Activated B cell treated with CpG ODN at 0.5 μM for 24 hours (primary cell): Measurements from ENCODE around the gene STK40. TPM values are rescaled to one million over a fixed set of nuclear protein-coding genes. Genes with fewer than 3 reads are reported as not detected.

Source experiments
- ATAC-seq: fragments of 200-7000 bp; cut with Tn5 transposase; one replicate; pipeline ENCODE4 v1.10.0; 2021; ENCODE audit warnings: low read depth, mild to moderate bottlenecking, moderate library complexity
- CTCF ChIA-PET: fragments of 350-600 bp; sonication (Branson Sonifier 250); formaldehyde crosslinking; loops from one replicate; lab custom pipeline; 2021; ENCODE audit warnings: antibody characterized with exemption; lab: Charles Lee
- POLR2A ChIA-PET: fragments of 350-600 bp; sonication (Branson Sonifier 250); formaldehyde crosslinking; loops from one replicate; lab custom pipeline; 2021; ENCODE audit warnings: antibody characterized with exemption; lab: Charles Lee
- DNase-seq: peaks from one replicate; pipeline ENCODE4 v3.0.0; 2022
- H3K27ac Mint-ChIP-seq: one replicate; pipeline ENCODE4 v1.8.0; 2020; ENCODE audit warnings: mixed read lengths
- H3K27me3 Mint-ChIP-seq: one replicate; pipeline ENCODE4 v1.8.0; 2021; ENCODE audit warnings: mixed read lengths
- H3K36me3 Mint-ChIP-seq: one replicate; pipeline ENCODE4 v1.8.0; 2021; ENCODE audit warnings: low read depth, mixed read lengths
- H3K4me1 Mint-ChIP-seq: one replicate; pipeline ENCODE4 v1.8.0; 2021; ENCODE audit warnings: mixed read lengths
- H3K4me3 Mint-ChIP-seq: one replicate; pipeline ENCODE4 v1.8.0; 2020; ENCODE audit warnings: mild to moderate bottlenecking, mixed read lengths
- H3K9me3 Mint-ChIP-seq: one replicate; pipeline ENCODE4 v1.8.0; 2020; ENCODE audit warnings: mixed read lengths
- intact Hi-C: fragments of 100-400 bp; cut with micrococcal nuclease; formaldehyde crosslinking; loops from one replicate; pipeline ENCODE4 v1.15.1; 2024
- total RNA-seq: library from RNA; stranded (reverse); gene quantifications from 2 replicates; pipeline ENCODE4 v1.2.3, GENCODE V29; 2022
- TF ChIP-seq, protein P1 (sequence below): fragments of 200-600 bp; IDR thresholded peaks from one replicate; pipeline ENCODE4 v1.8.0; 2022; ENCODE audit warnings: antibody characterized with exemption, mild to moderate bottlenecking

Gene STK40
- total RNA-seq, 1 donor from 2014 or later: 63.7 TPM

- ATAC-seq (no peak), DNase-seq (no peak)
- CTCF ChIA-PET: interaction anchor here (1.5 to 2.1 kb wide), 3 partner anchors 10 to 52 kb away, joined by 3 to 17 read pairs (median 3); partner anchors contain the start of gene OSCP1
- Mint-ChIP-seq H3K27ac (peak overlapping the region; percentile 95), H3K27me3 (no peaks in the 10 kb centered on the region), H3K36me3 (peaks cover 26% of the 10 kb centered on the region), H3K4me3 (peak overlapping the region; percentile 99), H3K4me1 (peaks cover 59% of the 10 kb centered on the region), H3K9me3 (no peaks in the 10 kb centered on the region)
- intact Hi-C loops: no loop called here
- TF ChIP-seq, protein P1, sequence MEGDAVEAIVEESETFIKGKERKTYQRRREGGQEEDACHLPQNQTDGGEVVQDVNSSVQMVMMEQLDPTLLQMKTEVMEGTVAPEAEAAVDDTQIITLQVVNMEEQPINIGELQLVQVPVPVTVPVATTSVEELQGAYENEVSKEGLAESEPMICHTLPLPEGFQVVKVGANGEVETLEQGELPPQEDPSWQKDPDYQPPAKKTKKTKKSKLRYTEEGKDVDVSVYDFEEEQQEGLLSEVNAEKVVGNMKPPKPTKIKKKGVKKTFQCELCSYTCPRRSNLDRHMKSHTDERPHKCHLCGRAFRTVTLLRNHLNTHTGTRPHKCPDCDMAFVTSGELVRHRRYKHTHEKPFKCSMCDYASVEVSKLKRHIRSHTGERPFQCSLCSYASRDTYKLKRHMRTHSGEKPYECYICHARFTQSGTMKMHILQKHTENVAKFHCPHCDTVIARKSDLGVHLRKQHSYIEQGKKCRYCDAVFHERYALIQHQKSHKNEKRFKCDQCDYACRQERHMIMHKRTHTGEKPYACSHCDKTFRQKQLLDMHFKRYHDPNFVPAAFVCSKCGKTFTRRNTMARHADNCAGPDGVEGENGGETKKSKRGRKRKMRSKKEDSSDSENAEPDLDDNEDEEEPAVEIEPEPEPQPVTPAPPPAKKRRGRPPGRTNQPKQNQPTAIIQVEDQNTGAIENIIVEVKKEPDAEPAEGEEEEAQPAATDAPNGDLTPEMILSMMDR: no peak
- POLR2A ChIA-PET: interaction anchor here (0.6 to 6.2 kb wide), 8 partner anchors 10 to 1470 kb away, joined by 3 to 164 read pairs (median 5); partner anchors contain the start of genes OSCP1, SH3D21 and STK40
Measured at GRCh38 chr1:36398370-36398977, 12.8 kb upstream of the STK40 start.

DNA sequence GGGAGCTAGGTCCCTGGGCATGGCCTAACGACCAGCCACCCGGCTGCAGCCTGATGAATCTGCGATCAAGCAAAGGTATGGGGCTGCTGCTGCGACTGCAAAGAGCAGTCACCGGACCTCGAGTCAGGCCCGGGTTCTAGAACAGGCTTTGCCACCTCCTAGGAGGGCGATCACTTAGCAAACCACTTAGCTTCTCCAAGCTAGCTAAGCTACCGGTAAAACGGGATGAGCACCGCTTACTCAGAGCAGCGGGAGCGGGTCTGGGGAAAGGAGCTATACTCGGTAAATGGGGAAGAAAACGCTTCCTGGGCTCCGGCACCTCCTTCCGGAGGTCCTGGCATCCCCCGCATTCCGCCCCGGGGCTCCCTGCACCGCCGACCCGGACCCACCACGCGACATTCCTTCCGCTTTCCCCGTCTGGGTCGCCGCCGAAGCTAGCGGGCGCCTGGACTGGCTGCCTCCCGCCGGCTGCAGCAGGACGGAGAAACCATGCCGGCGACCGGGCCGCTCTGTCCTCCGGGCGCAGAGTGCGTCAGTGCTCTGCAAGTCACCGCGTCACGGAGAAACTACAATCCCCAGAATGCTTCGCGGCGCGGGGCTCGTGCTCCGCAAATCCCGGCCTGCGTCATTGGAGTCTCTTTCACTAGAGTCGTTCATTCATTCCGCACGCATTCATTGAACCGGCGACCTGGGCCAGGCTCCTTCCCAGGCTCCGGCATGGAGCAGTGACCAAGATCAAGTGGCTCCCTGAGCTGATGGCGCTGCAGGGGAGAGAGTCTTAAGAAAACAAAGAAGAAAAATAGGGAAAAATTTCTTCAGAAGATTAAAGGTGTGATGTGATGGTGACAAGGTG lies 11.9 kb upstream of the STK40 start, which contains the start of gene LSM10:
Gene LSM10 (minus strand): TSS at position 531 of the 853 bp plus-strand sequence. CDS start 3,779 bp downstream, outside the sequence.
- Mint-ChIP-seq H3K36me3 (peaks cover 34% of the 10 kb centered on the region), H3K4me3 (peak within 1 kb of the TSS; percentile 99), H3K27me3 (no peaks in the 10 kb centered on the region), H3K4me1 (peaks cover 68% of the 10 kb centered on the region), H3K27ac (peak within 1 kb of the TSS; percentile 95), H3K9me3 (no peaks in the 10 kb centered on the region)
- POLR2A ChIA-PET: interaction anchor here (0.6 to 6.2 kb wide), 16 partner anchors 8 to 1471 kb away, joined by 3 to 164 read pairs (median 6); partner anchors contain the start of genes OSCP1 and TRAPPC3
- DNase-seq: peak; percentile 87
- CTCF ChIA-PET: interaction anchor here (1.1 to 2.1 kb wide), 7 partner anchors 9 to 248 kb away, joined by 3 to 17 read pairs (median 3); partner anchors contain the start of genes OSCP1, SH3D21 and TRAPPC3
- intact Hi-C loops: loop anchor here (1.0 to 2.0 kb wide), 3 partner anchors 11 to 53 kb away; partner anchors contain the start of gene OSCP1
- ATAC-seq: peak; percentile 82
- TF ChIP-seq, protein P1: no peak

- ChIA-PET CTCF (interaction anchor here (1.1 to 2.1 kb wide), 5 partner anchors 10 to 247 kb away, joined by 3 to 17 read pairs (median 4); partner anchors contain the start of genes SH3D21 and TRAPPC3), POLR2A (interaction anchor here (0.6 to 6.2 kb wide), 15 partner anchors 8 to 603 kb away, joined by 3 to 164 read pairs (median 6); partner anchors contain the start of genes OSCP1 and TRAPPC3)
- TF ChIP-seq, protein P1: no peak
- H3K4me3 Mint-ChIP-seq: peak overlapping the region; percentile 99
- no peaks in the 10 kb centered on the region for H3K9me3 Mint-ChIP-seq
- ATAC-seq: peak; percentile 47
- H3K27ac Mint-ChIP-seq: peak overlapping the region; percentile 95
- peaks cover 37% of the 10 kb centered on the region for H3K36me3 Mint-ChIP-seq
- intact Hi-C loops: loop anchor here (1.0 to 2.0 kb wide), 3 partner anchors 11 to 54 kb away; partner anchors contain the start of gene OSCP1
- H3K27me3 Mint-ChIP-seq: no peaks in the 10 kb centered on the region
- H3K4me1 Mint-ChIP-seq: peaks cover 67% of the 10 kb centered on the region
- DNase-seq: no peak
Measured at GRCh38 chr1:36397083-36397377, 11.3 kb upstream of the STK40 start.

DNA sequence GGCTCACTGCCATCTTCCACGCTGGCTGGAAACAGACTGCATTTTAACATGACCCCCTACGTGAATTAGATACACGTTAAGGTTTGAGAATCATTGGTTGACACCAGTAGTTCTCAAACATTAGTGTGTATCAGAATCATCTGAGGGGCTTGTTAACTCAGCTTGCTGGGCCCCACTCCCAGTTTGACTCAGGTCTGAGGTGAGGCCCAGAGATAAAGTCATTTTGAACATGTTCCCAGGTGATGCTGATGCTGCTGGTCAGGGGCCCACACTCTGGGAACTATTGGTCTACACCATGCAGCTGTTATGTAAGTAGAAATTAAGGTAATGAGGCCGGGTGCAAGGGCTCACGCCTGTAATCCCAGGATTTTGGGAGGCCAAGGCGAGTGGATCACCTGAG lies 10.6 kb upstream of the STK40 start:
- Mint-ChIP-seq H3K27me3 (no peaks in the 10 kb centered on the region), H3K9me3 (no peaks in the 10 kb centered on the region), H3K27ac (peak overlapping the region; percentile 95), H3K4me3 (peak overlapping the region; percentile 99), H3K4me1 (peaks cover 73% of the 10 kb centered on the region), H3K36me3 (peaks cover 44% of the 10 kb centered on the region)
- CTCF ChIA-PET: interaction anchor here (1.3 to 2.1 kb wide), 3 partner anchors 10 to 54 kb away, joined by 4 to 17 read pairs (median 4); no protein-coding TSS in a partner anchor
- TF ChIP-seq, protein P1: no peak
- no peak for DNase-seq
- ATAC-seq: no peak
- POLR2A ChIA-PET: interaction anchor here (0.6 to 6.2 kb wide), 8 partner anchors 8 to 602 kb away, joined by 4 to 164 read pairs (median 6); partner anchors contain the start of gene OSCP1
- intact Hi-C loops: loop anchor here (2.0 kb wide), 2 partner anchors 24 to 54 kb away; partner anchors contain the start of gene OSCP1
